ENCODE measurements around the gene TEAD1.

The TEAD1 gene

DNA sequence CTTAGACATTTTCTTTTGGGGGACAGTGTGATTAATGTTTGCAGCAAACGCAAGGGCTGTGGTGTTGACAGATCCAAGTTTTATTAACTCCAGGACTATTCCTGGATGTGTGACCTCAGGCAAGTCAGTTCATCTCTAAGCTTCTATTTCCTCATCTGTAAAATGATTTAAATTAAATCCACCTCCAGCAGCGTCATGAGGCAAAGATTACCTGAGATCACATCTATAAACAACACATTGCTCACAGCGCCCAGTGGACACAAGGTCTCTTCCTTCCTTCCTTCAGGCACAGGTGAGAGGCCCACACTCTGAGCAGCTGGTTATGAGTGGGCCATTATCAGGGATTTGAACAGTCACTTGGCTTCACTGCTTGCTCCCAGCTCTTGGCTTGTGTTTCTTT, 223.6 kb downstream of the TEAD1 start:
- H3K4me1 Mint-ChIP-seq, result no peaks in the 10 kb centered on the region
- no peak overlapping the region for H3K27ac Mint-ChIP-seq
- H3K36me3 Mint-ChIP-seq, result no peaks in the 10 kb centered on the region
- H3K27me3 Mint-ChIP-seq, result no peaks in the 10 kb centered on the region
- H3K4me3 Mint-ChIP-seq, result no peak overlapping the region
- no peak for ATAC-seq
- peaks cover 2% of the 10 kb centered on the region for H3K9me3 Mint-ChIP-seq

DNA sequence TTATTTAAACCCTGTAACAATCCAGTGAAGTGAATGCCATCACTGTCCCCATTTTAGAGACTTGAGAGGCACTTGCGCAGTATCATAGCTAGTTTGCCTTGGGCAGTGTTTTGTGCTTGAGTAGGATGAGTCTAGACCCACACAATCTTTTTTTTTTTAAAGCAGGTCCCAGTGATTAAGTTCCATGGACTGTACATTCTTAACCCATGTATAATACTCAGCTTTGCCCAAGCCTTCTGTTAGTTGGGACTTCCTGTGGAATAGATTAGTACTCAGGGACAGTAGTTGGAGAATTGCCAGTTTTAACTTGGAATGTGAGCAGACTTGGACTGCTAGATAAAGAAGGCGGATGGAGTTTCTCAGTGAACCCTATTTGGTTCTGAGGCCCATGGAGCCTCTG, 226.3 kb downstream of the TEAD1 start:
- ATAC-seq, result no peak
- peaks cover 1% of the 10 kb centered on the region for H3K27me3 Mint-ChIP-seq
- H3K9me3 Mint-ChIP-seq, result peaks cover 2% of the 10 kb centered on the region
- no peak overlapping the region for H3K4me3 Mint-ChIP-seq
- no peak overlapping the region for H3K27ac Mint-ChIP-seq
- H3K4me1 Mint-ChIP-seq, result no peaks in the 10 kb centered on the region
- no peaks in the 10 kb centered on the region for H3K36me3 Mint-ChIP-seq

DNA sequence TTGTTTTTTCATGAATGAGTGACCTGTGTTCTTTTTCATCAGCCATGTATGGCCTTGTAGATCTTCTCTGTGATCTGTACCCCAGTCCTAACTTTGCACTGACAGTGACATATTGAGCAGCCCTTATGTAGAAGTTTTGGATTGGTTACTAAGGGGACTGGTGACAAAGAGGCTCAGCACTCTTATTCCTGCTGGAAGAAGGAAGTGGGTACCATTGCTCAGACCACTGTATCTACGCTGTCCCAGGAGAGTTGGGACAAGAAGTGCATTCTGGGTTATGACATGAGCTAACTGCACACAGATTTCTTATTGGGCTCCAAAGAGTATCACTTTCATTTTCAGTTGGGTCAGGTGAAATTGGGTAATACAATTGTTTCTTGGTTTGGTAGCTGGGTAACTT, 227.1 kb downstream of the TEAD1 start:
- peak; percentile 50 for ATAC-seq
- no peak overlapping the region for H3K4me3 Mint-ChIP-seq

DNA sequence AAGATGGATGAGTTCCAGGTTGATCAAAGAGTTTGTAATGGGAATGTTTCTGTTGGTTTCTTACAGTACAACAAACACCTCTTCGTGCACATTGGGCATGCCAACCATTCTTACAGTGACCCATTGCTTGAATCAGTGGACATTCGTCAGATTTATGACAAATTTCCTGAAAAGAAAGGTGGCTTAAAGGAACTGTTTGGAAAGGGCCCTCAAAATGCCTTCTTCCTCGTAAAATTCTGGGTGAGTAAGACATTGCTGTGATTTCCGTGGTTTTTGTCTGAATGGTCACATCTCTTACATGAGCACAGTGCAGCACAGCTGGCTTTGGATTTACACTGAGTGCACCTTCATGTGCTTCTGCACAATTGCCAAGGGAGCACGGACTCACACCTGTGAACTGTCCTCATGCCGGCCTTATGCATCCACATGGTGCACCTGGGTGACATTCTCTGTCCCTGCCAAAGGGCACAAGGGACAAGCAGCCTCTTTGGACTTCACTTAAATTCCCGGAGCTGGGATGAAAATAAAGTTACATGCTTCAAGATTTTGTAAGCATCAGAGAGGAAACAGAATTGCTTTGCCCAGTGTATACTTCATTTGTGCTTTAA, 227.8 kb downstream of the TEAD1 start:
- H3K9me3 Mint-ChIP-seq, result peaks cover 2% of the 10 kb centered on the region
- H3K4me3 Mint-ChIP-seq, result no peak overlapping the region
- H3K4me1 Mint-ChIP-seq, result no peaks in the 10 kb centered on the region
- peaks cover 7% of the 10 kb centered on the region for H3K27me3 Mint-ChIP-seq
- no peak overlapping the region for H3K27ac Mint-ChIP-seq
- no peak for ATAC-seq
- H3K36me3 Mint-ChIP-seq, result no peaks in the 10 kb centered on the region

More for the DNA sequence above, 227.1 kb downstream of the TEAD1 start:
- no peaks in the 10 kb centered on the region for H3K4me1 Mint-ChIP-seq
- peaks cover 2% of the 10 kb centered on the region for H3K9me3 Mint-ChIP-seq
- peaks cover 7% of the 10 kb centered on the region for H3K27me3 Mint-ChIP-seq
- no peaks in the 10 kb centered on the region for H3K36me3 Mint-ChIP-seq
- no peak overlapping the region for H3K27ac Mint-ChIP-seq

DNA sequence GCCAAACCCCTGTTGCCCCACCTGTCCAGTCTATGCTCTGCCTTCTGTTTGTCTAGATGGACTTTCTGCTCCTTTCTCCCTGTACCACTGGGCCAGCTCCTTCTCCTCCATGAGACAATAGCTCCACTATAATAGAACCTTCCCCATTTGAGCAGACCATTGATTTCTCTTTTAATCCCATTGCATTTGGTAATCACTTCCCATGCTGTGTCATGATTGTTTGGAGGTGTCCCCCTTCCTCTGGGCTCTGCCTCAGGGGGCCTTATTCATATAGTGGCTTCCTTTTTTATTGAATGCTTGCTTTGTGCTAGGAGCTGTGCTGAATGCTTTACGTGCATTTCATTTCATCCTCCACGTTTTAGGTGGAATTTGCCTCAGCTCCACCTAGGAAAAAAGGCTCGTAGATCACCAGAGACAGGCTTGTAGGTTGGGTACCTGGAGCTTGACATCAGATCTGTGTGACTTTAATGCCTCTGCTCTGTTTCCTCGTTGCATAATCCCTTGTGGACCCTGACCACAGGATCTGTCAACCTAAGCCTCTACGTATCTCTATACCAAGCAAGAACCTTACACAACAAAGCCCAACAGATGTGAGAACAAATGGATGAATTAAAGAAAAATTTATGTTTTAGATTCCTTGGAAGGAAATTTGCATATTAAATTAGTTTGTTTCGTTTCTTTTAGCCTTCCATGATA, 228.7 kb downstream of the TEAD1 start:
- Mint-ChIP-seq H3K9me3 (peaks cover 2% of the 10 kb centered on the region), H3K4me1 (no peaks in the 10 kb centered on the region), H3K27me3 (peaks cover 7% of the 10 kb centered on the region), H3K27ac (no peak overlapping the region), H3K36me3 (no peaks in the 10 kb centered on the region), H3K4me3 (no peak overlapping the region)
- no peak for ATAC-seq

DNA sequence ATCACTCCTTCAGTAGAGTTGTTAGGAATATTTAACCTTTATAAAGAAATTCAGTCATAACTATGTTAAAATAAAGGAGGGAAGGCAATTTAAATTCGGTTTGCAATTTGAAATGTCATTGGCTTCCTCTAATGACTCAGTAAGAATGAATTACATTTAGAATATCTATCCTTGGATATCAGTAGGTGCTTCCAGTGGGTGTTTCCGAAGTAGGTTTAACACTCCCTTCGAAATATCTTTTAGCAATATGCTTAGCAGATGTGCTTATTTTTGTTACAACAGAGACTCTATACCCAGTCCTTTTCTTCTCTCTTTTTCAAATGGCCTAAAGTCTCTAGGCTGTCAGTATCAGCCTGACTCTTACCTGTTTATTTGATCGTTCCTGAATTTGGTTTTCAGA, 231.2 kb downstream of the TEAD1 start:
- H3K27ac Mint-ChIP-seq, result no peak overlapping the region
- H3K4me1 Mint-ChIP-seq, result no peaks in the 10 kb centered on the region
- no peaks in the 10 kb centered on the region for H3K36me3 Mint-ChIP-seq
- ATAC-seq, result no peak
- peaks cover 2% of the 10 kb centered on the region for H3K9me3 Mint-ChIP-seq
- H3K27me3 Mint-ChIP-seq, result peaks cover 7% of the 10 kb centered on the region
- no peak overlapping the region for H3K4me3 Mint-ChIP-seq

DNA sequence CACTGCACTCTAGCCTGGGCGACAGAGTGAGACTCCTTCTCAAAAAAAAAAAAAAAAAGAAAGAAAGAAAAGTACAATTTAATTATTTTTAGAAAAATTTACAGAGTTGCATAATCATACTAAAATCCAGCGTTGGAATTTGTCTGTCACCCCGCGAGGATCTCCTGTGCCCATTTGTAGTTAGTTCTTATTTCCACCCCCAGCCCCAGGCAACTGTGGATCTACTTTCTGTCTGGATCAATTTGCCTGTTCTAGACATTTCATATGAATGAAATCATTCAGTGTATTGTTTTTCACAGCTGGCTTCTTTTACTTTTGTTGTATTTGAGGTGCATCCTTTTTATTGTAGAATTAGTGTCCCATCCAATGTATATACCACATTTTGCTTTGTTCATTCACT, 232.3 kb downstream of the TEAD1 start:
- Mint-ChIP-seq H3K36me3 (no peaks in the 10 kb centered on the region), H3K9me3 (no peaks in the 10 kb centered on the region), H3K4me3 (no peak overlapping the region), H3K27me3 (peaks cover 7% of the 10 kb centered on the region), H3K4me1 (no peaks in the 10 kb centered on the region), H3K27ac (no peak overlapping the region)
- no peak for ATAC-seq

DNA sequence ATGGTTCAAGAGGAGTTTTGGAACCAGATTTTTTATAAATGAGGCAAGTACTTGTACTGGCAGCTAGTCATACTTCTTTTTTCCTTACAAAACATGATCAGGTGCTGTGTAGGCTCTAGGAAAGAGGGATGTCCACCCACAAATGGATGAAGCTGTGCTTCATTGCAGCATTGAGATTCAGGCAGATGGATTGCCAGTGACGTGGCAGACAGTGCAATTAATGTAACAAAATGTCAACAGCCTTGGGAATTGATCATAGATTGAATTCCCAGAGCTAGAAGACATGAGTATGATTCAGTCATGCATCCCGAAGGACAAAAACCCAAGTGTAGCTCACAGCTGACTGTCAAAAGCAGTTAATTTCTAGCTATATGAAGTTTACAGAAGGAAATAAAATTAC, 235.7 kb downstream of the TEAD1 start:
- Mint-ChIP-seq H3K36me3 (no peaks in the 10 kb centered on the region), H3K4me1 (no peaks in the 10 kb centered on the region), H3K27me3 (peaks cover 13% of the 10 kb centered on the region), H3K27ac (no peak overlapping the region), H3K4me3 (no peak overlapping the region), H3K9me3 (no peaks in the 10 kb centered on the region)
- ATAC-seq, result no peak

DNA sequence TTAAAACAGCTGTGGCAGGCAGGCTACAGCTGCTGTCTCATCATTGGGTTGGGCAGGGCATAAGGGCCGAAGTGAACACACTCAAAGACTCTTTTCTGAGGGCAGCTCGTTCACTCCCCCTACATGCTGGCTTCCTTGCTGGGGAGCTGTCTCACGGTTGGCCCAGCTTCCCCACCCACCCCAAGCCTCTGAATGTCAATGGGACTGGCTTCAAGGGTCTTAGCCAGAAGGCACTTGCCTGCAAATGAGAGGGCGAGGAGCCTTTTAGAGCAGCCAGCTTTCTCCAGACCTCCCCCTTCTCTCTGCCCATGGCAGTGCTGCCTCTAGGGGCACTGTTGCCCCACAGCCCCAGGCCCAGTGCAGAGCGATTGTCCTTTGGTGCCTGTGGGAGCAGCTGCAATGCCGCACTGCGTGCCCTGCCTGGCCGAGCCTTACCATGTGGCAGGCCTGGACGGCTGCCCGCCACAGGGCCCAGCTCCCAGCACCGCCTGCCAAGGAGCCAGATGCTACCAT, 240.2 kb downstream of the TEAD1 start:
- Mint-ChIP-seq H3K4me1 (no peaks in the 10 kb centered on the region), H3K36me3 (no peaks in the 10 kb centered on the region), H3K27me3 (peaks cover 21% of the 10 kb centered on the region), H3K4me3 (no peak overlapping the region), H3K9me3 (no peaks in the 10 kb centered on the region), H3K27ac (no peak overlapping the region)
- peak; percentile 60 for ATAC-seq

DNA sequence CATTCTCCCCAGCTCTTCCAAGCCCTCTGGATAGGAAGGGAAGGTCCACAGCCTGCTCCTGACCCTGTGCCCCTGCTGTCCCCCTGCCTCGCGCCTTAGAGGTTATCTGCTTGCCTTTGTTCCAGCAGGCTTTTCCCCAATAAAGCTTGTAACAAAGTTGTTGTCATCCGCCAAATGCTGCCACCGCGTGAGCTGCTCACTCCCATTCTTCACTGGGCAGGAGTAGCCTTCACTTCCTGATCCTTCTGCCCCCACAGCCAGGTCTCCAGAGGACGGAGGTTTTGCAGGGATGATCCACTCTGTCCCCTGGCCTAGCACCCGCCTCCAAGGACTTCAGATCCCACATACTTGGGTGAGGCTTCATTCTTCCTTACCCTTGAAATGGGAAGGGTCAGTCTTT, 240.9 kb downstream of the TEAD1 start:
- no peak for ATAC-seq
- no peaks in the 10 kb centered on the region for H3K4me1 Mint-ChIP-seq

DNA sequence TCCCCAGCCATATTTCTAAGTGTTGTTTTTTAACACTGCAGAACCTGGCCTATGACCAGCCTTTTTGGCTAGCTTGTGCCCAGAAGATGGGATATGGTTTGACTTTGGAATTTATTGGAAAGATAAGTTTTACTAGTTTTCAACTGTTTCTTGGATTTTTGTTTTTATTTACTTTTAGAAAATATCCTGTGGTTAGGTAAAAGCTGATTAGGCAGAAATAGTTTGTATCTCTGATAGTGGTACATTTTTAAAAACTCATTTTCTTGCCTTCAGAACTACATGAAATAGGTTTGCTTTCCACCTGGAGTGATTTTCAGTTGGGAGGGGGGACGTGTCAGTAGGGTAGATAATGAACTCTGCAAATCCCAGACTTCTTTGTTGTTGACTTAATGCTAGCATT, 243.6 kb downstream of the TEAD1 start:
- no peak overlapping the region for H3K27ac Mint-ChIP-seq
- no peaks in the 10 kb centered on the region for H3K4me1 Mint-ChIP-seq
- no peaks in the 10 kb centered on the region for H3K36me3 Mint-ChIP-seq
- H3K27me3 Mint-ChIP-seq, result peaks cover 21% of the 10 kb centered on the region
- no peak for ATAC-seq
- no peak overlapping the region for H3K4me3 Mint-ChIP-seq
- H3K9me3 Mint-ChIP-seq, result no peaks in the 10 kb centered on the region

More for the DNA sequence above, 240.9 kb downstream of the TEAD1 start:
- H3K9me3 Mint-ChIP-seq, result no peaks in the 10 kb centered on the region
- no peak overlapping the region for H3K4me3 Mint-ChIP-seq
- peaks cover 21% of the 10 kb centered on the region for H3K27me3 Mint-ChIP-seq
- no peaks in the 10 kb centered on the region for H3K36me3 Mint-ChIP-seq
- H3K27ac Mint-ChIP-seq, result no peak overlapping the region

DNA sequence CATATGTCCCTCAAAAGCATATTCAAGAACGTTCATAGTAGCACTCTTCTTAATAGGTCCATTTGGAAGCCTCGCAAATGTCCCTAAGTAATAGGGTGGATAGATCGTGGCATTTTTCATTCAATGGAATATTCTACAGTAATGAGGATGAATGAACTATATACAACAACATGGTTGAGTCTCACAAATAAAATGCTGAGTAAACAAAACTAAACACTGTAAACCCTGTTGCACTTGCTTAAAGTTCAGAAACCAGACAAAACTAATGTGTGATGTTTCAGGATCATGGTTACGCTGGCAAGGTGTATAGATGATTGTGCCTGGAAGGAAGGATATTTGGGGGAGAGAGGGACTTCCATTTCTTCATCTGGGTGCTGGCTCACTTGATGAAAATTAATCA, 244.4 kb downstream of the TEAD1 start:
- Mint-ChIP-seq H3K4me1 (no peaks in the 10 kb centered on the region), H3K36me3 (no peaks in the 10 kb centered on the region), H3K27ac (no peak overlapping the region), H3K4me3 (no peak overlapping the region), H3K9me3 (no peaks in the 10 kb centered on the region), H3K27me3 (peaks cover 21% of the 10 kb centered on the region)
- no peak for ATAC-seq

DNA sequence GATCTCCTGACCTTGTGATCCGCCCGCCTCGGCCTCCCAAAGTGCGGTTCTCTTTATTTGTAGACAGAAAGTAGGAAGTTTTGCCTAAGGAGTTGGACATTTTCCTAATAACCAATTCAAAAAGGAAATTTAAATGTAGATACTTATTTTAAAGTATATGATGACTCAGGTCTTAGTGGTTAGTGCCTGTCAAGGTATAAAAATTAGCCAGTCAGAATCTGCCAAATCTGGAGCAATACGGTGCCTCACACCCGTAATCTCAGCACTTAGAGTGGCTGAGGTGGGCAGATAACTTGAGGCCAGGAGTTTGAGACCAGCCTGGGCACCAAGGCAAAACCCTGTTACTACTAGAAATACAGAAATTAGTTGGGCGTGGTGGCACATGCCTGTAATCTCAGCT, 248.2 kb downstream of the TEAD1 start:
- H3K27ac Mint-ChIP-seq, result no peak overlapping the region
- H3K36me3 Mint-ChIP-seq, result no peaks in the 10 kb centered on the region
- ATAC-seq, result no peak

DNA sequence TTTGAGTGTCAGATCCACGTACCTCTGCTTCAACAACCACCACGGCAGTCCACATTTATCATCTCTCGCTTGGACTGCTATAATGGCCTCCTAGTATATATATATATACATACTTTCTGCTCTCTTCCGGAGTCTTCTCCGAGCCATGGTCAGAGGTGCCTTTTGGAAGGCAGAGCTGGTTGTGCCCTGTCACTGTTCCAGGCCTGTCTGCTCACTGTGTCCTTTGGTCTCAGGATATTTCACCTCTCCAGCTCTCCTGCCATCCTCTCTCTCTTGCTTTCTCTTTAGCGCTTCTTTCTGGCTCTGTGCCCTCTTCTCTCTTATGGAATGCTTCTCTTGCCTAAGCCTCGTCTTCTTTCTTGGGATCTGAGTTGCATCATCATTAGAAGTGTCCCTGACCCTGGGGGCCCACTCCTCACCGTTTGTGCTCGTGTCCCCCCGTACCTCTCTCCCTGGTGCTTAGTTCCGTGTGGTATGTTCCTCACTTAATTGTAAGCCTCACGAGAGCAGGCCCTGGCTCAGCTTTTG, 248.8 kb downstream of the TEAD1 start:
- Mint-ChIP-seq H3K9me3 (no peaks in the 10 kb centered on the region), H3K4me3 (no peak overlapping the region), H3K27me3 (no peaks in the 10 kb centered on the region), H3K4me1 (no peaks in the 10 kb centered on the region), H3K27ac (no peak overlapping the region), H3K36me3 (no peaks in the 10 kb centered on the region)
- ATAC-seq, result no peak

More for the DNA sequence above, 248.2 kb downstream of the TEAD1 start:
- Mint-ChIP-seq H3K4me3 (no peak overlapping the region), H3K27me3 (no peaks in the 10 kb centered on the region), H3K9me3 (no peaks in the 10 kb centered on the region), H3K4me1 (no peaks in the 10 kb centered on the region)

DNA sequence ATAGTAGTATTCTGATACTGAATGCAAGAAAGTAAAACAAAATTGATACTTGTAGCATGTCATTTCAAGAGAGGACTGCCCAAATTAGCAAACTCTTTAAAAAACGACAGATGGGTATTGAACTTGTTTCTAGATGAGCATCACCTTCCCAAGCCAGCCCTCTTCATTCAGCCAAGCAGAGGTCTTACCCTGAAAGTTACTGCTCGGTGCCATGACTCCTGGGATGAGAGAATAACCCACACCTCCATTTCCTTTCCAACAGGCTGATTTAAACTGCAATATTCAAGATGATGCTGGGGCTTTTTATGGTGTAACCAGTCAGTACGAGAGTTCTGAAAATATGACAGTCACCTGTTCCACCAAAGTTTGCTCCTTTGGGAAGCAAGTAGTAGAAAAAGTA, 250.4 kb downstream of the TEAD1 start:
- H3K4me1 Mint-ChIP-seq, result no peaks in the 10 kb centered on the region
- ATAC-seq, result no peak
- H3K9me3 Mint-ChIP-seq, result no peaks in the 10 kb centered on the region
- no peaks in the 10 kb centered on the region for H3K36me3 Mint-ChIP-seq
- H3K27ac Mint-ChIP-seq, result no peak overlapping the region
- no peaks in the 10 kb centered on the region for H3K27me3 Mint-ChIP-seq
- no peak overlapping the region for H3K4me3 Mint-ChIP-seq

DNA sequence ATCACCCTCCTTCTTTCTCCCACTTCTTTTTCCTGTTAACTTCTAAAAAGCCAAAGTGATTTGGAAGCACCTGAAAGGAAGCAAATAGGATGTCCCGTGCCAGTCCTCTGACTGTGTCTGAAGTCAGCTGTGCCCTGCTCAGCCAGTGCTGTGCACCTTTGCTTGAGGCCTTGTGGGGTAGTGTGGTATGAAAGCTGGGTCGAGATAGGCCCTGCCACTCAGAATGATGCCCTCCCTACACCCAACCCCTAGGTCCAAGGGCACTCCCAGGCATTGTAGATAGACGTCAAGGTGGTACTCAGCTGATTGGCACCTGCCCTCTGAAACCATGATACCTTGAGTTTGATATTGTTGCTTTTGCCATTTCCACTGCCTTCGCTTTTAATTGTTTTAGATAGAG, 251.3 kb downstream of the TEAD1 start:
- Mint-ChIP-seq H3K27ac (no peak overlapping the region), H3K4me1 (no peaks in the 10 kb centered on the region), H3K9me3 (no peaks in the 10 kb centered on the region), H3K4me3 (no peak overlapping the region), H3K27me3 (peaks cover 7% of the 10 kb centered on the region), H3K36me3 (no peaks in the 10 kb centered on the region)
- ATAC-seq, result peak; percentile 54
